Duodenal mucosa (tissue), 2 donors: ENCODE measurements around the gene CCDC157.

ENCODE experiments used
- H3K27ac ChIP-seq: one replicate; pipeline ENCODE4 v1.7.0; 2013; ENCODE audit warnings: low read depth, low read length
- H3K27me3 ChIP-seq, 2 donors: one replicate each; pipeline ENCODE4 v1.7.0; 2013; ENCODE audit warnings: low read length in 2 of 2, control low read depth in 1 of 2; ENCODE audit not compliant: insufficient read depth in 2 of 2, control insufficient read depth in 1 of 2
- H3K36me3 ChIP-seq, 2 donors: one replicate each; pipeline ENCODE4 v1.7.0; 2013; ENCODE audit warnings: low read length in 2 of 2, control low read depth in 1 of 2; ENCODE audit not compliant: insufficient read depth in 2 of 2, control insufficient read depth in 1 of 2
- H3K4me1 ChIP-seq, 2 donors: one replicate each; pipeline ENCODE4 v1.7.0; 2013; ENCODE audit warnings: low read length in 2 of 2, control low read depth in 1 of 2; ENCODE audit not compliant: insufficient read depth in 2 of 2, control insufficient read depth in 1 of 2
- H3K4me3 ChIP-seq, 2 donors: one replicate each; pipeline ENCODE4 v1.7.0; 2013; ENCODE audit warnings: low read length in 2 of 2, low read depth in 1 of 2
- H3K9ac ChIP-seq, 2 donors: one replicate each; pipeline ENCODE4 v1.7.0; 2013; ENCODE audit warnings: low read length in 2 of 2, low read depth in 1 of 2
- H3K9me3 ChIP-seq, 2 donors: one replicate each; pipeline ENCODE4 v1.7.0; 2013; ENCODE audit warnings: low read length in 2 of 2, control low read depth in 1 of 2; ENCODE audit not compliant: control insufficient read depth in 1 of 2

CCDC157 gene

GRCh38 chr22:30370641-30371230, 13.9 kb downstream of the CCDC157 start:
- H3K27ac ChIP-seq: no peak overlapping the region
- no peaks in the 10 kb centered on the region for H3K9me3 ChIP-seq
- peaks cover 0 to 4% of the 10 kb centered on the region in 2 donors for H3K36me3 ChIP-seq

GRCh38 chr22:30371321-30371720, 14.5 kb downstream of the CCDC157 start:
- no peaks in the 10 kb centered on the region for H3K9me3 ChIP-seq
- H3K27ac ChIP-seq: no peak overlapping the region
- H3K4me3 ChIP-seq: no peak overlapping the region
- H3K36me3 ChIP-seq: peaks cover 0 to under 1% of the 10 kb centered on the region in 2 donors
- no peak overlapping the region for H3K9ac ChIP-seq
- no peaks in the 10 kb centered on the region for H3K4me1 ChIP-seq
- no peaks in the 10 kb centered on the region for H3K27me3 ChIP-seq

More at GRCh38 chr22:30370641-30371230, 13.9 kb downstream of the CCDC157 start:
- no peak overlapping the region for H3K9ac ChIP-seq
- H3K27me3 ChIP-seq: no peaks in the 10 kb centered on the region
- H3K4me3 ChIP-seq: no peak overlapping the region
- H3K4me1 ChIP-seq: no peaks in the 10 kb centered on the region

GRCh38 chr22:30371981-30372380, 15.2 kb downstream of the CCDC157 start:
- no peaks in the 10 kb centered on the region for H3K36me3 ChIP-seq
- no peaks in the 10 kb centered on the region for H3K4me1 ChIP-seq
- H3K27ac ChIP-seq: no peak overlapping the region
- no peaks in the 10 kb centered on the region for H3K9me3 ChIP-seq
- no peak overlapping the region for H3K4me3 ChIP-seq
- H3K9ac ChIP-seq: no peak overlapping the region
- no peaks in the 10 kb centered on the region for H3K27me3 ChIP-seq

DNA sequence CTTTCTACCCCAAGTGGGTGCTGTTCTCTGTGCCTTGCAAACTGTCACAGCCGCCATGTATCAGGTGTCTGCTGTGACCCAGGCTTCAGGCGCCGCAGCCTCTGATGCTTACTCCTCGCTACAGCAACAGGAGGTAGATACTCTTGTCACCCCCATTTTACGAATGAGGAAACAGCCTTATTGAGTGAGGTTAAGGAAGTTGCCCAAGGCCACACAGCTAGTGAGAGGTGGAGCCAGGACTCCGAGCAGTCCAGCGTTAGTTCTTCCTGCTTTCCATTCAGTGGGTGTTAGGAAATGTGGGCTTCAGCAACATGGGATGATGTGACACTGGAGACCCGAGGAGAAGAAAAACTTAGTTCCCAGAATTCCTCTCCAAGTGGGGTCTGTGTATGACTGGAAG, 16.1 kb downstream of the CCDC157 start:
- no peaks in the 10 kb centered on the region for H3K9me3 ChIP-seq
- no peak overlapping the region for H3K27ac ChIP-seq
- no peaks in the 10 kb centered on the region for H3K36me3 ChIP-seq
- no peak overlapping the region for H3K9ac ChIP-seq
- H3K4me1 ChIP-seq: no peaks in the 10 kb centered on the region
- H3K4me3 ChIP-seq: no peak overlapping the region
- no peaks in the 10 kb centered on the region for H3K27me3 ChIP-seq

- Histone ChIP-seq H3K4me3 (no peak overlapping the region), H3K27me3 (no peaks in the 10 kb centered on the region), H3K36me3 (no peaks in the 10 kb centered on the region), H3K9ac (no peak overlapping the region), H3K27ac (no peak overlapping the region), H3K9me3 (no peaks in the 10 kb centered on the region), H3K4me1 (no peaks in the 10 kb centered on the region)
Observed at GRCh38 chr22:30373331-30374325, 16.8 kb downstream of the CCDC157 start.

- no peaks in the 10 kb centered on the region for H3K27me3 ChIP-seq
- no peaks in the 10 kb centered on the region for H3K36me3 ChIP-seq
- no peaks in the 10 kb centered on the region for H3K9me3 ChIP-seq
- no peak overlapping the region for H3K9ac ChIP-seq
- no peak overlapping the region for H3K4me3 ChIP-seq
- no peak overlapping the region for H3K27ac ChIP-seq
- no peaks in the 10 kb centered on the region for H3K4me1 ChIP-seq
Observed at GRCh38 chr22:30375312-30375849, 18.6 kb downstream of the CCDC157 start.

DNA sequence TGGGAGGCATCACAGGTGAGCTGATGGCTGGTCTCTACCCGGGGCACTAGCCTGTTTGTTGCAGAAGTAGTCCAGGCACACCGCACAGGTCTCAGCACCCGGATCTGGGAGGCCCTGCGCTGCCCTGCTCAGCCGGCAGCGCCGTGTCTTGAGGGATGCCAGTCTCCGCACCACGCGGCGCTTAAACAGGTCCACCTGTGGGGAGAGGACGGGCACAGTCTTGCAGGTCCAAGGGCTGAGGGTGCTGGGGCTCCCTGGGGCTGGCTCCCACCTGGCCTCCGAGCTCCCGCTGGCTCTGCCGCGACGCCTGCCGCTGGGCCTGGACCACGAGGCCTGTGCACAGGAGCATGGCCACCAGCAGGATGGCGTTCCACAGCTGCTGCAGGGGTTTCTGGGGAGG, 23.2 kb downstream of the CCDC157 start:
- H3K27me3 ChIP-seq: no peaks in the 10 kb centered on the region
- H3K27ac ChIP-seq: no peak overlapping the region
- H3K4me3 ChIP-seq: no peak overlapping the region
- no peaks in the 10 kb centered on the region for H3K9me3 ChIP-seq
- no peak overlapping the region for H3K9ac ChIP-seq
- no peaks in the 10 kb centered on the region for H3K4me1 ChIP-seq
- H3K36me3 ChIP-seq: peaks cover 0 to 3% of the 10 kb centered on the region in 2 donors

GRCh38 chr22:30381264-30381663, 24.5 kb downstream of the CCDC157 start:
- Histone ChIP-seq H3K36me3 (peaks cover 0 to 3% of the 10 kb centered on the region in 2 donors), H3K4me3 (no peak overlapping the region), H3K27me3 (no peaks in the 10 kb centered on the region), H3K4me1 (peaks cover 4% of the 10 kb centered on the region in 2 donors), H3K9ac (no peak overlapping the region), H3K27ac (no peak overlapping the region), H3K9me3 (no peaks in the 10 kb centered on the region)

DNA sequence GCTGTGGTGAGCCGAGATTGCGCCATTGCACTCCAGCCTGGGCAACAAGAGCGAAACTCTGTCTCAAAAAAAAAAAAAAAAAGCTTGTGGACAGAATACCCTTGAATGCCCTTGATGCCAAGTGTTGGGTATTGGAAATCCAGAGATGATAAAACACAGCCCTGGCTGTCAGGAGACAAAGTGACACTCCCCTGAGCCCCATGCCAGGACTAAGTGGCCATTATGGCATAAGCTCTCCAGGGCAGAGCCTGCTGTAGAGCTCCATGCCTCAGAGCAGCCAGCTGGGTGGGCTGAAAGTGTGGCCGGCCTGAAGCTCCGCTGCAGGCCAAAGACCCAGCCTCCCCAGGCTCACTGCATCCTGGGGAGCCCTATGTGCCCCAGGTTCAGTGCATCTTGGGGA, 25.5 kb downstream of the CCDC157 start:
- Histone ChIP-seq H3K4me1 (peaks cover 8 to 10% of the 10 kb centered on the region in 2 donors), H3K36me3 (peaks cover 0 to 3% of the 10 kb centered on the region in 2 donors), H3K27me3 (no peaks in the 10 kb centered on the region), H3K9ac (no peak overlapping the region), H3K27ac (no peak overlapping the region), H3K4me3 (no peak overlapping the region), H3K9me3 (no peaks in the 10 kb centered on the region)

- H3K27ac ChIP-seq: no peak overlapping the region
- H3K36me3 ChIP-seq: peaks cover 0 to 3% of the 10 kb centered on the region in 2 donors
Observed at GRCh38 chr22:30383061-30383460, 26.3 kb downstream of the CCDC157 start.

More at GRCh38 chr22:30383061-30383460, 26.3 kb downstream of the CCDC157 start:
- no peak overlapping the region for H3K4me3 ChIP-seq
- H3K9ac ChIP-seq: no peak overlapping the region
- H3K9me3 ChIP-seq: no peaks in the 10 kb centered on the region
- H3K27me3 ChIP-seq: no peaks in the 10 kb centered on the region
- H3K4me1 ChIP-seq: peaks cover 8 to 13% of the 10 kb centered on the region in 2 donors
